HEK293 (cell line): ENCODE measurements around the gene CD276.

Source experiments
- CTCF ChIA-PET: fragments of 350-600 bp; formaldehyde crosslinking; extraction: SDS; loops from one replicate; lab custom pipeline; 2021; ENCODE audit warnings: antibody characterized with exemption; lab: Yijun Ruan, JAX
- POLR2A ChIA-PET: fragments of 300-600 bp; formaldehyde crosslinking; extraction: SDS; loops from one replicate; lab custom pipeline; 2020; ENCODE audit warnings: antibody characterized with exemption, inconsistent platforms; lab: Yijun Ruan, JAX
- H3K27ac ChIP-seq: fragments of 200-500 bp; sonication (Bioruptor generic); 2 replicates; pipeline ENCODE4 v1.5.1; 2014; ENCODE audit warnings: low read depth, low read length, control low read depth, inconsistent platforms; ENCODE audit errors: extremely low read depth
- H3K36me3 ChIP-seq, 2 experiments: fragments of 200-500 bp in 1 of 2; sonication (Bioruptor generic) in 1 of 2; 1 replicate in 1 of 2; 2 replicates in 1 of 2; pipeline ENCODE4 v1.5.1; 2014 to 2017; ENCODE audit warnings: inconsistent platforms in 2 of 2, low read length in 2 of 2; ENCODE audit not compliant: control insufficient read depth in 2 of 2, insufficient read depth in 1 of 2
- H3K4me1 ChIP-seq: fragments of 200-500 bp; sonication (Bioruptor generic); 2 replicates; pipeline ENCODE4 v1.5.1; 2014; ENCODE audit warnings: mild to moderate bottlenecking, low read length, inconsistent platforms; ENCODE audit not compliant: control insufficient read depth, insufficient read depth
- H3K4me3 ChIP-seq: 2 replicates; pipeline ENCODE4 v1.5.1; 2011; ENCODE audit warnings: low read depth, mild to moderate bottlenecking, control low read depth, low read length, moderate library complexity
- H3K9me3 ChIP-seq: fragments of 200-500 bp; sonication (Bioruptor generic); 2 replicates; pipeline ENCODE4 v1.5.1; 2014; ENCODE audit warnings: low read depth, low read length, inconsistent platforms; ENCODE audit not compliant: control insufficient read depth, insufficient read depth
- BCL11B ChIP-seq: fragments of 450-650 bp; formaldehyde crosslinking; IDR thresholded peaks from 2 replicates; pipeline ENCODE4 v1.5.1; 2016; ENCODE audit warnings: low read depth, missing biosample characterization, missing genetic modification characterization
- FEZF1 ChIP-seq: fragments of 450-650 bp; formaldehyde crosslinking; IDR thresholded peaks from 2 replicates; pipeline ENCODE4 v1.5.1; 2016; ENCODE audit warnings: missing biosample characterization, missing genetic modification characterization
- GLIS2 ChIP-seq: fragments of 450-650 bp; formaldehyde crosslinking; IDR thresholded peaks from 2 replicates; pipeline ENCODE4 v1.5.1; 2016; ENCODE audit warnings: missing biosample characterization, missing genetic modification characterization
- KLF7 ChIP-seq: fragments of 450-650 bp; formaldehyde crosslinking; IDR thresholded peaks from 2 replicates; pipeline ENCODE4 v1.5.1; 2016; ENCODE audit warnings: missing biosample characterization, missing genetic modification characterization, borderline replicate concordance
- KLF8 ChIP-seq: fragments of 450-650 bp; formaldehyde crosslinking; IDR thresholded peaks from 2 replicates; pipeline ENCODE4 v1.5.1; 2016; ENCODE audit warnings: missing biosample characterization, missing genetic modification characterization
- KLF9 ChIP-seq: fragments of 450-650 bp; formaldehyde crosslinking; IDR thresholded peaks from 2 replicates; pipeline ENCODE4 v1.5.1; 2016; ENCODE audit warnings: missing biosample characterization, missing genetic modification characterization, low read depth
- MZF1 ChIP-seq: fragments of 450-650 bp; formaldehyde crosslinking; IDR thresholded peaks from 2 replicates; pipeline ENCODE4 v1.5.1; 2017; ENCODE audit warnings: missing biosample characterization, missing genetic modification characterization, borderline replicate concordance
- SALL2 ChIP-seq: fragments of 450-650 bp; formaldehyde crosslinking; IDR thresholded peaks from 2 replicates; pipeline ENCODE4 v1.5.0; 2017; ENCODE audit warnings: missing biosample characterization, mild to moderate bottlenecking, missing genetic modification characterization, borderline replicate concordance
- SCRT2 ChIP-seq: fragments of 450-650 bp; formaldehyde crosslinking; IDR thresholded peaks from 2 replicates; pipeline ENCODE4 v1.5.1; 2016; ENCODE audit warnings: missing biosample characterization, missing genetic modification characterization
- SP2 ChIP-seq: fragments of 450-650 bp; formaldehyde crosslinking; IDR thresholded peaks from 2 replicates; pipeline ENCODE4 v1.5.1; 2016; ENCODE audit warnings: missing biosample characterization, missing genetic modification characterization
- ZBTB17 ChIP-seq: fragments of 450-650 bp; formaldehyde crosslinking; IDR thresholded peaks from 2 replicates; pipeline ENCODE4 v1.5.1; 2016; ENCODE audit warnings: missing biosample characterization, missing genetic modification characterization
- ZBTB8A ChIP-seq: fragments of 450-650 bp; formaldehyde crosslinking; IDR thresholded peaks from 2 replicates; pipeline ENCODE4 v1.5.1; 2016; ENCODE audit warnings: missing biosample characterization, missing genetic modification characterization
- ZEB2 ChIP-seq: fragments of 450-650 bp; formaldehyde crosslinking; IDR thresholded peaks from 2 replicates; pipeline ENCODE4 v1.5.1; 2016; ENCODE audit warnings: missing biosample characterization, missing genetic modification characterization
- ZFP37 ChIP-seq: fragments of 450-650 bp; formaldehyde crosslinking; IDR thresholded peaks from 2 replicates; pipeline ENCODE4 v1.5.1; 2016; ENCODE audit warnings: missing biosample characterization, missing genetic modification characterization
- ZIC2 ChIP-seq: fragments of 450-650 bp; formaldehyde crosslinking; IDR thresholded peaks from 2 replicates; pipeline ENCODE4 v1.5.1; 2016; ENCODE audit warnings: missing biosample characterization, missing genetic modification characterization
- ZNF19 ChIP-seq: fragments of 450-650 bp; formaldehyde crosslinking; IDR thresholded peaks from 2 replicates; pipeline ENCODE4; 2016; ENCODE audit warnings: missing biosample characterization, missing genetic modification characterization, low read depth
- ZNF302 ChIP-seq: fragments of 450-650 bp; formaldehyde crosslinking; IDR thresholded peaks from 2 replicates; pipeline ENCODE4 v1.5.1; 2016; ENCODE audit warnings: missing biosample characterization, missing genetic modification characterization, low read depth
- ZNF335 ChIP-seq: fragments of 450-650 bp; formaldehyde crosslinking; conservative IDR thresholded peaks from 2 replicates; pipeline ENCODE4 v1.5.1; 2016; ENCODE audit warnings: missing biosample characterization, missing genetic modification characterization
- ZNF391 ChIP-seq: fragments of 450-650 bp; formaldehyde crosslinking; IDR thresholded peaks from 2 replicates; pipeline ENCODE4 v1.5.1; 2016; ENCODE audit warnings: low read depth, missing biosample characterization, missing genetic modification characterization, borderline replicate concordance
- ZNF585B ChIP-seq: fragments of 450-650 bp; formaldehyde crosslinking; IDR thresholded peaks from 2 replicates; pipeline ENCODE4 v1.5.1; 2016; ENCODE audit warnings: missing biosample characterization, missing genetic modification characterization
- ZNF76 ChIP-seq: fragments of 450-650 bp; formaldehyde crosslinking; IDR thresholded peaks from 2 replicates; pipeline ENCODE4; 2016; ENCODE audit warnings: low read depth, missing biosample characterization, missing genetic modification characterization, borderline replicate concordance
- TF ChIP-seq, protein P1 (sequence below): fragments of 450-650 bp; formaldehyde crosslinking; optimal IDR thresholded peaks from 2 replicates; pipeline ENCODE3; 2016; ENCODE audit warnings: missing biosample characterization, mild to moderate bottlenecking, missing genetic modification characterization
- TF ChIP-seq, protein P2 (sequence below): fragments of 450-650 bp; formaldehyde crosslinking; IDR thresholded peaks from 2 replicates; pipeline ENCODE4 v1.5.1; 2016; ENCODE audit warnings: missing biosample characterization, missing genetic modification characterization, borderline replicate concordance
- TF ChIP-seq, protein P3 (sequence below): fragments of 450-650 bp; formaldehyde crosslinking; IDR thresholded peaks from 2 replicates; pipeline ENCODE4 v1.5.1; 2016; ENCODE audit warnings: missing biosample characterization, missing genetic modification characterization
- TF ChIP-seq, protein P4 (sequence below): fragments of 450-650 bp; formaldehyde crosslinking; IDR thresholded peaks from 2 replicates; pipeline ENCODE4 v1.5.1; 2017; ENCODE audit warnings: missing biosample characterization, missing genetic modification characterization
- TF ChIP-seq, protein P5 (sequence below): fragments of 450-650 bp; formaldehyde crosslinking; IDR thresholded peaks from 2 replicates; pipeline ENCODE4 v1.5.1; 2017; ENCODE audit warnings: missing biosample characterization, mild to moderate bottlenecking, missing genetic modification characterization, moderate library complexity

Gene CD276

DNA sequence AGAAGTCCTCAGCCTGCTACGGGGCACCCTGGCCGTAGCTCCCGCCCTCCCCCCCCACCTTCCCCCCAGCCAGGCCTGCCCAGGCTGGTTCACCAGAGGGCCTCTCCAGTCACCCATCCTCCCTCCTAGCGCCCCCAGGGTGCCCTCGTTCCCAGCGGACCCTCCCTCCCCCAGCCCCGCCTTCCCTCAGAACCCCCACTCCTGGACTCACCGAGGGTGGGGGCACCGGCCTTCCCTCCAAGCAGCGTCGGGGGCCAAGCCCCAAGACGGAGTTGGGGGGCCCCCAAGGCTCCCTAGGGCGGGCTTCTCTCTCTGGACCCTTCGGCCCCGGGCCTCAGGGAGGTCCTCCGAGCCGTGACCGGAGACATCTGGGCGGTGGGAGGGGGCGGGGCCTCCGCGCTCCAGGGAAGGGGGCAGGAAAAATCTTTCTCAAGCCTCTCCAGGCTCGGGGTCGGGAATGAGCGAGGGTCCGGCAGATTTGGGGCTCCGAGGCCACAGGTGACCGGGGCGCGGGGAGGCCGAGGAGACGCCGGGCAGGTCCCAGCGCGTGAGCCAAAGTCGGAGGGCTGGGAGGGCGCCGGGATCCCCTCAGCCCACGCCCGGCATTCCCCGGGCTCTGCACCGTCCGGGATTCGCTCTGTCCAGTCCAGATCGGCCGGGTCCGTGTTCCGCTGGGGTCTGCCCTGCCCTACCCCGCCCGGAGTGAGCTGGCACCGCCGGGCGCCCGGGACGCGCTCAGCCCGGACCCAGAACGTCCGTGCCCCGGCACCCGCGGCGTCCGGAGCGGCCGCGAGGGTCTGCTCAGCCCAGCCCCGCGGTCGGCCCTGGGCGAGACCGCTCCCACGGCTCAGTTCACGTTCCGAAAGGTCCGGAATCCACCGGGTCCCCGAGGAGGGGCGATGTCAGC is 68.0 kb downstream of the CD276 start:
- POLR2A ChIA-PET: interaction anchor here (0.8 to 0.9 kb wide), 2 partner anchors 11 to 13 kb away, joined by 3 to 4 read pairs; no protein-coding TSS in a partner anchor
- H3K36me3 ChIP-seq: peaks cover 0 to 10% of the 10 kb centered on the region in 2 experiments; a peak in 1 of 3 replicates
- CTCF ChIA-PET: no interaction called here
- peak overlapping the region; percentile 54 for H3K4me3 ChIP-seq
- H3K27ac ChIP-seq: peak overlapping the region; percentile 71; the same call in 1 of the 2 replicates
- H3K4me1 ChIP-seq: peaks cover 3% of the 10 kb centered on the region
- H3K9me3 ChIP-seq: no peaks in the 10 kb centered on the region
- TF ChIP-seq ZBTB17 (tag by site-specific recombination) (0 out of 2 replicates have a peak, but pooled peaks have one; percentile 13), ZNF335 (peak; percentile 92), ZNF302 (tag by site-specific recombination) (no peak), MZF1 (tag by site-specific recombination) (no peak), BCL11B (tag by site-specific recombination) (0 out of 2 replicates have a peak, but pooled peaks have one; percentile 29), GLIS2 (peak; percentile 86), ZFP37 (no peak), ZIC2 (tag by site-specific recombination) (no peak; the same call in 1 of the 2 replicates), FEZF1 (tag by site-specific recombination) (no peak), ZNF585B (tag by site-specific recombination) (no peak), SP2 (peak; percentile 34; the same call in 1 of the 2 replicates), SCRT2 (tag by site-specific recombination) (peak; percentile 42; the same call in 1 of the 2 replicates), ZBTB8A (peak; percentile 95), ZNF19 (tag by site-specific recombination) (no peak), ZNF76 (tag by site-specific recombination) (peak; percentile 69; the same call in 1 of the 2 replicates), KLF8 (tag by site-specific recombination) (peak; percentile 73; the same call in 1 of the 2 replicates), ZEB2 (tag by site-specific recombination) (0 out of 2 replicates have a peak, but pooled peaks have one; percentile 28), ZNF391 (tag by site-specific recombination) (0 out of 2 replicates have a peak, but pooled peaks have one; percentile 32), KLF9 (peak; percentile 50; the same call in 1 of the 2 replicates), SALL2 (tag by site-specific recombination) (no peak), KLF7 (tag by site-specific recombination) (no peak)
- TF ChIP-seq, protein P1, sequence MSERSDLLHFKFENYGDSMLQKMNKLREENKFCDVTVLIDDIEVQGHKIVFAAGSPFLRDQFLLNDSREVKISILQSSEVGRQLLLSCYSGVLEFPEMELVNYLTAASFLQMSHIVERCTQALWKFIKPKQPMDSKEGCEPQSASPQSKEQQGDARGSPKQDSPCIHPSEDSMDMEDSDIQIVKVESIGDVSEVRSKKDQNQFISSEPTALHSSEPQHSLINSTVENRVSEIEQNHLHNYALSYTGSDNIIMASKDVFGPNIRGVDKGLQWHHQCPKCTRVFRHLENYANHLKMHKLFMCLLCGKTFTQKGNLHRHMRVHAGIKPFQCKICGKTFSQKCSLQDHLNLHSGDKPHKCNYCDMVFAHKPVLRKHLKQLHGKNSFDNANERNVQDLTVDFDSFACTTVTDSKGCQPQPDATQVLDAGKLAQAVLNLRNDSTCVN (tag by site-specific recombination): peak; percentile 75
- TF ChIP-seq, protein P2, sequence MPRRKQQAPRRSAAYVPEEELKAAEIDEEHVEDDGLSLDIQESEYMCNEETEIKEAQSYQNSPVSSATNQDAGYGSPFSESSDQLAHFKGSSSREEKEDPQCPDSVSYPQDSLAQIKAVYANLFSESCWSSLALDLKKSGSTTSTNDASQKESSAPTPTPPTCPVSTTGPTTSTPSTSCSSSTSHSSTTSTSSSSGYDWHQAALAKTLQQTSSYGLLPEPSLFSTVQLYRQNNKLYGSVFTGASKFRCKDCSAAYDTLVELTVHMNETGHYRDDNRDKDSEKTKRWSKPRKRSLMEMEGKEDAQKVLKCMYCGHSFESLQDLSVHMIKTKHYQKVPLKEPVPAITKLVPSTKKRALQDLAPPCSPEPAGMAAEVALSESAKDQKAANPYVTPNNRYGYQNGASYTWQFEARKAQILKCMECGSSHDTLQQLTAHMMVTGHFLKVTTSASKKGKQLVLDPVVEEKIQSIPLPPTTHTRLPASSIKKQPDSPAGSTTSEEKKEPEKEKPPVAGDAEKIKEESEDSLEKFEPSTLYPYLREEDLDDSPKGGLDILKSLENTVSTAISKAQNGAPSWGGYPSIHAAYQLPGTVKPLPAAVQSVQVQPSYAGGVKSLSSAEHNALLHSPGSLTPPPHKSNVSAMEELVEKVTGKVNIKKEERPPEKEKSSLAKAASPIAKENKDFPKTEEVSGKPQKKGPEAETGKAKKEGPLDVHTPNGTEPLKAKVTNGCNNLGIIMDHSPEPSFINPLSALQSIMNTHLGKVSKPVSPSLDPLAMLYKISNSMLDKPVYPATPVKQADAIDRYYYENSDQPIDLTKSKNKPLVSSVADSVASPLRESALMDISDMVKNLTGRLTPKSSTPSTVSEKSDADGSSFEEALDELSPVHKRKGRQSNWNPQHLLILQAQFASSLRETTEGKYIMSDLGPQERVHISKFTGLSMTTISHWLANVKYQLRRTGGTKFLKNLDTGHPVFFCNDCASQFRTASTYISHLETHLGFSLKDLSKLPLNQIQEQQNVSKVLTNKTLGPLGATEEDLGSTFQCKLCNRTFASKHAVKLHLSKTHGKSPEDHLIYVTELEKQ (tag by site-specific recombination): no peak
- TF ChIP-seq, protein P3, sequence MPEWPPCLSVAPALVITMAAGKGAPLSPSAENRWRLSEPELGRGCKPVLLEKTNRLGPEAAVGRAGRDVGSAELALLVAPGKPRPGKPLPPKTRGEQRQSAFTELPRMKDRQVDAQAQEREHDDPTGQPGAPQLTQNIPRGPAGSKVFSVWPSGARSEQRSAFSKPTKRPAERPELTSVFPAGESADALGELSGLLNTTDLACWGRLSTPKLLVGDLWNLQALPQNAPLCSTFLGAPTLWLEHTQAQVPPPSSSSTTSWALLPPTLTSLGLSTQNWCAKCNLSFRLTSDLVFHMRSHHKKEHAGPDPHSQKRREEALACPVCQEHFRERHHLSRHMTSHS (tag by site-specific recombination): no peak
- TF ChIP-seq, protein P4, sequence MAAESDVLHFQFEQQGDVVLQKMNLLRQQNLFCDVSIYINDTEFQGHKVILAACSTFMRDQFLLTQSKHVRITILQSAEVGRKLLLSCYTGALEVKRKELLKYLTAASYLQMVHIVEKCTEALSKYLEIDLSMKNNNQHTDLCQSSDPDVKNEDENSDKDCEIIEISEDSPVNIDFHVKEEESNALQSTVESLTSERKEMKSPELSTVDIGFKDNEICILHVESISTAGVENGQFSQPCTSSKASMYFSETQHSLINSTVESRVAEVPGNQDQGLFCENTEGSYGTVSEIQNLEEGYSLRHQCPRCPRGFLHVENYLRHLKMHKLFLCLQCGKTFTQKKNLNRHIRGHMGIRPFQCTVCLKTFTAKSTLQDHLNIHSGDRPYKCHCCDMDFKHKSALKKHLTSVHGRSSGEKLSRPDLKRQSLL: no peak
- TF ChIP-seq, protein P5, sequence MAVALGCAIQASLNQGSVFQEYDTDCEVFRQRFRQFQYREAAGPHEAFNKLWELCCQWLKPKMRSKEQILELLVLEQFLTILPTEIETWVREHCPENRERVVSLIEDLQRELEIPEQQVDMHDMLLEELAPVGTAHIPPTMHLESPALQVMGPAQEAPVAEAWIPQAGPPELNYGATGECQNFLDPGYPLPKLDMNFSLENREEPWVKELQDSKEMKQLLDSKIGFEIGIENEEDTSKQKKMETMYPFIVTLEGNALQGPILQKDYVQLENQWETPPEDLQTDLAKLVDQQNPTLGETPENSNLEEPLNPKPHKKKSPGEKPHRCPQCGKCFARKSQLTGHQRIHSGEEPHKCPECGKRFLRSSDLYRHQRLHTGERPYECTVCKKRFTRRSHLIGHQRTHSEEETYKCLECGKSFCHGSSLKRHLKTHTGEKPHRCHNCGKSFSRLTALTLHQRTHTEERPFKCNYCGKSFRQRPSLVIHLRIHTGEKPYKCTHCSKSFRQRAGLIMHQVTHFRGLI: peak; percentile 36; the same call in 1 of the 2 replicates
